Endothelial cell (in vitro differentiated cells): ENCODE results near the gene SLC49A4. TPM values are rescaled to one million over a fixed set of nuclear protein-coding genes. Genes with fewer than 3 reads are reported as not detected.
"Not testable (repeated sequence)": the region's sequence is repeated elsewhere in the genome, so short reads cannot be mapped to it uniquely, and the experiment has no call there.

Experiments used
- DNase-seq: peaks from one replicate; pipeline ENCODE4 v3.0.0; 2021; ENCODE audit warnings: low spot score
- H3K27ac Mint-ChIP-seq: one replicate; pipeline ENCODE4 v1.8.0; 2021; ENCODE audit warnings: mixed read lengths, inconsistent platforms; ENCODE audit not compliant: unreplicated experiment
- H3K27me3 Mint-ChIP-seq: one replicate; pipeline ENCODE4 v1.8.0; 2021; ENCODE audit warnings: mild to moderate bottlenecking, moderate library complexity, mixed read lengths, inconsistent platforms; ENCODE audit not compliant: unreplicated experiment
- H3K36me3 Mint-ChIP-seq: one replicate; pipeline ENCODE4 v1.8.0; 2021; ENCODE audit warnings: mild to moderate bottlenecking, low read depth, mixed read lengths, inconsistent platforms; ENCODE audit not compliant: unreplicated experiment
- H3K4me1 Mint-ChIP-seq: one replicate; pipeline ENCODE4 v1.8.0; 2021; ENCODE audit warnings: mild to moderate bottlenecking, mixed read lengths, inconsistent platforms; ENCODE audit not compliant: unreplicated experiment
- H3K4me3 Mint-ChIP-seq: one replicate; pipeline ENCODE4 v1.8.0; 2021; ENCODE audit warnings: mild to moderate bottlenecking, mixed read lengths, inconsistent platforms; ENCODE audit not compliant: unreplicated experiment
- H3K9me3 Mint-ChIP-seq: one replicate; pipeline ENCODE4 v1.8.0; 2021; ENCODE audit warnings: mixed read lengths, inconsistent platforms; ENCODE audit not compliant: unreplicated experiment
- CTCF ChIP-seq: fragments of 200-600 bp; sonication (generic); IDR thresholded peaks from one replicate; pipeline ENCODE4 v1.5.0; 2021; ENCODE audit warnings: antibody characterized with exemption; ENCODE audit not compliant: unreplicated experiment
- long read RNA-seq: library from polyadenylated mRNA; unstranded; transcript quantifications from one replicate; pipeline ENCODE4 v2.0.0, GENCODE V29; 2020; ENCODE audit not compliant: unreplicated experiment
- total RNA-seq: library from RNA; stranded (reverse); fragmentation: NEBNext Ultra II Directional; extraction: Animal tissue kit (Norgen Biotek cat#: 25700); gene quantifications from one replicate; pipeline ENCODE4 v1.2.1, GENCODE V29; 2021; ENCODE audit not compliant: unreplicated experiment

The SLC49A4 gene
- 10.2 TPM for total RNA-seq
- long read RNA-seq, transcript DIRC2-201 (9 exons, 3,596 nt) = major isoform, 10 of 10 reads
- long read RNA-seq, partial matches to known transcripts = 0 of 10 reads
- long read RNA-seq, other reads (novel, unspliced or antisense) = 0 of 10 reads

DNA sequence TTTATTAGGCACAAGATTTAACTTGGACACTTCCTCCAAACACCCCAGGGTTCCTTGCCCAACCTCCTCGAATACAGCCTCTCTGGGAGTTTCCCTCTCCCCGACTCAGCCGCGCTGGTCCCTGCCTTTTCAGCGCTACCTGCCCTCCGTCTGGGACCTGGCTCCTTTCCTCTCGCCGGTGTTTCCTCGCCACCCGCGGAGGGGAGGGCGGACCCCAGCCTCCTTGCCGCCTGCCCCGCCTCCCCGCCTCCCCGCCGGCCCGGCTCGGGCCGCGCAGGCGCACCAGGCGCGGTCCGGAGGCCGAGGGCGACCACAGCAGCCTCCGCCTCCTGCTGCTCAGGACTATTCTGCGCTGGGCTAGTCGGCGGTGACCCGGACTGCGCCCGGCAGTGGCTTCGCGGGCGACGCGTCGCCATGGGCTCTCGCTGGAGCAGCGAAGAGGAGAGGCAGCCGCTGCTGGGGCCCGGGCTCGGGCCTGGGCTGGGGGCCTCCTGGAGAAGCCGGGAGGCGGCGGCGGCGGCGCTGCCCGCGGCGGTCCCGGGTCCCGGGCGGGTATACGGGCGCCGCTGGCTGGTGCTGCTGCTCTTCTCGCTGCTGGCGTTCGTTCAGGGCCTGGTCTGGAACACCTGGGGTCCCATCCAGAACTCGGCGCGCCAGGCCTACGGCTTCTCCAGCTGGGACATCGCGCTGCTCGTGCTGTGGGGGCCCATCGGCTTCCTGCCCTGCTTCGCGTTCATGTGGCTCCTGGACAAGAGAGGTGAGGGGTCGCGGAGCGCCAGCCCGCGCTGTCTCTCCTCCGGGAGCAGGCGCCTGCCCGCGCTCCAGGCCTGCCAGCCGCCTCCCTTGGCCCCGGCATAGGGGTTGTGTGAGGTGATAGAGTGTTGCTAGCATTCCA, at the start of gene SLC49A4:
Gene SLC49A4 (plus strand): TSS at position 291 of the 895 bp plus-strand sequence. CDS start 124 bp downstream, at position 415.
- Mint-ChIP-seq H3K27ac (peak within 1 kb of the TSS; percentile 98), H3K4me3 (peak within 1 kb of the TSS; percentile 94), H3K4me1 (peaks cover 11% of the 10 kb centered on the region), H3K36me3 (no peaks in the 10 kb centered on the region), H3K27me3 (peaks cover 4% of the 10 kb centered on the region), H3K9me3 (no peaks in the 10 kb centered on the region)
- no peak for TF ChIP-seq CTCF
- DNase-seq = peak; percentile 86

- H3K4me3 Mint-ChIP-seq = no peak overlapping the region
- H3K27me3 Mint-ChIP-seq = peaks cover 3% of the 10 kb centered on the region
- H3K9me3 Mint-ChIP-seq = no peaks in the 10 kb centered on the region
- TF ChIP-seq CTCF = no peak
- peaks cover 36% of the 10 kb centered on the region for H3K36me3 Mint-ChIP-seq
- no peaks in the 10 kb centered on the region for H3K4me1 Mint-ChIP-seq
- DNase-seq = no peak
- H3K27ac Mint-ChIP-seq = no peak overlapping the region
Measured at GRCh38 chr3:122745369-122746021, 49.4 kb upstream of the SLC49A4 start.

DNA sequence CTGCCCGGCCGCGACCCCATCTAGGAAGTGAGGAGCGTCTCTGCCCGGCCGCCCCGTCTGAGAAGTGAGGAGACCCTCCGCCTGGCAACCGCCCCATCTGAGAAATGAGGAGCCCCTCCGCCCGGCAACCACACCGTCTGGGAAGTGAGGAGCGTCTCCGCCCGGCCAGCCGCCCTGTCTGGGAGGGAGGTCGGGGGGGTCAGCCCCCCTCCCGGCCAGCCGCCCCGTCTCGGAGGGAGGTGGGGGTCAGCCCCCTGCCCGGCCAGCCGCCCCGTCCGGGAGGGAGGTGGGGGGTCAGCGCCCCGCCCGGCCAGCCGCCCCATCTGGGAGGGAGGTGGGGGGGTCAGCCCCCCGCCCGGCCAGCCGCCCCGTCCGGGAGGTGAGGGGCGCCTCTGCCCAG, 47.6 kb upstream of the SLC49A4 start:
- not testable (repeated sequence) for H3K9me3 Mint-ChIP-seq, H3K27ac Mint-ChIP-seq, H3K4me3 Mint-ChIP-seq, H3K27me3 Mint-ChIP-seq, H3K4me1 Mint-ChIP-seq, DNase-seq
- peaks cover 32% of the 10 kb centered on the region for H3K36me3 Mint-ChIP-seq

DNA sequence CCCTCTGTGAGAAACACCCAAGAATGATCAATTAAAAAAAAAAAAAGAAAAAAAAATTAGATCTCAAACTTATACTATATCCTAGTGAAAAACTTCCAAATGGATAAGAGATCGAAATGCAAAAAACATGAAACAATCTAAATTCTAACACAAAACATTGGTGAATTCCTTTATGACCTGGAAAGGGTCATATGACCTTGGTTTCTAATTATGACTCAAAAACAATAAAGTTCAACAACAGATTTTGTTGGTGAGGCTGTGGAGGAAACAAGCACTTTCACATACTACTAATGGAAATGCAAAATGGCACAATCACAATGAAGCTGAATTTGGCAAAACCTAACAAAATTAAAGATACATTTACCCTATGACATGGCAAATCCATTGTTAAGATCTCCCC, 46.5 kb upstream of the SLC49A4 start:
- H3K9me3 Mint-ChIP-seq = no peaks in the 10 kb centered on the region
- H3K4me3 Mint-ChIP-seq = no peak overlapping the region
- H3K36me3 Mint-ChIP-seq = peaks cover 26% of the 10 kb centered on the region
- no peak overlapping the region for H3K27ac Mint-ChIP-seq
- no peak for DNase-seq
- H3K27me3 Mint-ChIP-seq = peaks cover 5% of the 10 kb centered on the region
- no peaks in the 10 kb centered on the region for H3K4me1 Mint-ChIP-seq
- TF ChIP-seq CTCF = no peak

- peak; percentile 7 for DNase-seq
- H3K27ac Mint-ChIP-seq = no peak overlapping the region
- peak; percentile 66 for TF ChIP-seq CTCF
- H3K4me1 Mint-ChIP-seq = peaks cover 8% of the 10 kb centered on the region
- peaks cover 2% of the 10 kb centered on the region for H3K27me3 Mint-ChIP-seq
- no peaks in the 10 kb centered on the region for H3K9me3 Mint-ChIP-seq
- no peak overlapping the region for H3K4me3 Mint-ChIP-seq
- H3K36me3 Mint-ChIP-seq = peaks cover 10% of the 10 kb centered on the region
Measured at GRCh38 chr3:122754929-122755328, 39.9 kb upstream of the SLC49A4 start.
